Measurements from ENCODE around the gene ACTN4.
"Not testable (repeated sequence)": the region's sequence is repeated elsewhere in the genome, so short reads cannot be mapped to it uniquely, and the experiment has no call there.

ACTN4 gene

DNA sequence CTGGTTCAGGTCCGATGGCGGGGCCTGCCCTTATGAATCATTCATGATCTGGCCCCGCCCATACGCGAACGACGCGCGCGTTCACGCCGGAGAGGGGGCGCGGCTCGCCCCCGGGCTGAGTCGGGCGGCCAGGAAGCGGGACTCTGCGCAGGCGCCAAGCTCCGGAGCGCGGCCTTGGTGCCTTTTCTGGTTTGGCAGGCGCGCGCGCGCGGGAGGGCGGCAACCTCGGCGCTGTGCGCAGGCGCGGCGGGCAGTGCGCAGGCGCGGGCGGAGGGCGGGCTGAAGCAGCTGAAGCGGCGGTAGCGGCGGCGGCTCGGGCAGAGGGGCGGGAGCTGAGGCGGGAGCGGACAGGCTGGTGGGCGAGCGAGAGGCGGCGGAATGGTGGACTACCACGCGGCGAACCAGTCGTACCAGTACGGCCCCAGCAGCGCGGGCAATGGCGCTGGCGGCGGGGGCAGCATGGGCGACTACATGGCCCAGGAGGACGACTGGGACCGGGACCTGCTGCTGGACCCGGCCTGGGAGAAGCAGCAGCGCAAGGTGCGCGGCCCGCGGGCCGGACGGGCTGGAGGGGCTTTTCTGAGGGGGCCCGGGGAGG is at the start of gene ACTN4:
Gene ACTN4 (plus strand): TSS at position 282 of the 598 bp plus-strand sequence. CDS start 97 bp downstream, at position 379.
- H3K27ac ChIP-seq, result peak within 1 kb of the TSS; percentile 81 to 99
- DNase-seq (ENCODE audit: low spot score), result peak; percentile 99
- TF ChIP-seq, protein P1, sequence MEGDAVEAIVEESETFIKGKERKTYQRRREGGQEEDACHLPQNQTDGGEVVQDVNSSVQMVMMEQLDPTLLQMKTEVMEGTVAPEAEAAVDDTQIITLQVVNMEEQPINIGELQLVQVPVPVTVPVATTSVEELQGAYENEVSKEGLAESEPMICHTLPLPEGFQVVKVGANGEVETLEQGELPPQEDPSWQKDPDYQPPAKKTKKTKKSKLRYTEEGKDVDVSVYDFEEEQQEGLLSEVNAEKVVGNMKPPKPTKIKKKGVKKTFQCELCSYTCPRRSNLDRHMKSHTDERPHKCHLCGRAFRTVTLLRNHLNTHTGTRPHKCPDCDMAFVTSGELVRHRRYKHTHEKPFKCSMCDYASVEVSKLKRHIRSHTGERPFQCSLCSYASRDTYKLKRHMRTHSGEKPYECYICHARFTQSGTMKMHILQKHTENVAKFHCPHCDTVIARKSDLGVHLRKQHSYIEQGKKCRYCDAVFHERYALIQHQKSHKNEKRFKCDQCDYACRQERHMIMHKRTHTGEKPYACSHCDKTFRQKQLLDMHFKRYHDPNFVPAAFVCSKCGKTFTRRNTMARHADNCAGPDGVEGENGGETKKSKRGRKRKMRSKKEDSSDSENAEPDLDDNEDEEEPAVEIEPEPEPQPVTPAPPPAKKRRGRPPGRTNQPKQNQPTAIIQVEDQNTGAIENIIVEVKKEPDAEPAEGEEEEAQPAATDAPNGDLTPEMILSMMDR (IDR thresholded peaks at IDR 0.05), result no peak
- peak within 1 kb of the TSS; percentile 97 for H3K4me3 ChIP-seq

DNA sequence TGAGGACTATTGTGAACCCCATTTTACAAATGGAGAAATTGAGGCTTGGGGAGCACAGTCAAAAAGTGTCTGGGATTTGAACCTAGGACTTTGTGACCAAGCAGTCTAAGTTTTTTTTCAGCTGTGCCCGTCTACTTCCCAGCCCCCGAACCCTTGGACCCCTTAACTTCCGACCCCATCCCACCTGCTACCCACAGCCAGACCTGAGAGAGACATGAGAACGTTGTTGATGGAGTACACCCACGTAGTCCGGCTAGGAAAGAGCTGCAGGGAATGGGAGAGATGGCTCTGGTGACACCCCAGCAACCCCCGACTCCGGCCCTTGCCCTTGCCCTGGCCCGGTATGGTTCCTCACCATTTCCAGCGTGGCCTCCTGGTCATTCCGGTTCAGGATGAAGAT is 47.7 kb upstream of the ACTN4 start:
- no peak for DNase-seq (ENCODE audit: low spot score)
- no peak overlapping the region for H3K27ac ChIP-seq
- TF ChIP-seq, protein P1 (IDR thresholded peaks at IDR 0.05), result no peak
- H3K4me3 ChIP-seq, result no peak overlapping the region

GRCh38 chr19:38602856-38603255 is 44.6 kb upstream of the ACTN4 start:
- DNase-seq (ENCODE audit: low spot score); H3K27ac ChIP-seq; H3K4me3 ChIP-seq: not testable (repeated sequence)

- TF ChIP-seq, protein P1 (IDR thresholded peaks at IDR 0.05), result no peak
- H3K27ac ChIP-seq, result no peak overlapping the region
- DNase-seq (ENCODE audit: low spot score), result no peak
These were observed 41.3 kb upstream of the ACTN4 start for GRCh38 chr19:38606131-38606530.

GRCh38 chr19:38614289-38614688 is 33.2 kb upstream of the ACTN4 start:
- DNase-seq (ENCODE audit: low spot score), result no peak
- no peak overlapping the region for H3K27ac ChIP-seq
- no peak overlapping the region for H3K4me3 ChIP-seq
- TF ChIP-seq, protein P1 (IDR thresholded peaks at IDR 0.05), result no peak

More at GRCh38 chr19:38606131-38606530, 41.3 kb upstream of the ACTN4 start:
- H3K4me3 ChIP-seq, result no peak overlapping the region

GRCh38 chr19:38615007-38615581 is 32.4 kb upstream of the ACTN4 start:
- no peak overlapping the region for H3K27ac ChIP-seq
- TF ChIP-seq, protein P1 (IDR thresholded peaks at IDR 0.05), result no peak
- no peak overlapping the region for H3K4me3 ChIP-seq
- no peak for DNase-seq (ENCODE audit: low spot score)

DNA sequence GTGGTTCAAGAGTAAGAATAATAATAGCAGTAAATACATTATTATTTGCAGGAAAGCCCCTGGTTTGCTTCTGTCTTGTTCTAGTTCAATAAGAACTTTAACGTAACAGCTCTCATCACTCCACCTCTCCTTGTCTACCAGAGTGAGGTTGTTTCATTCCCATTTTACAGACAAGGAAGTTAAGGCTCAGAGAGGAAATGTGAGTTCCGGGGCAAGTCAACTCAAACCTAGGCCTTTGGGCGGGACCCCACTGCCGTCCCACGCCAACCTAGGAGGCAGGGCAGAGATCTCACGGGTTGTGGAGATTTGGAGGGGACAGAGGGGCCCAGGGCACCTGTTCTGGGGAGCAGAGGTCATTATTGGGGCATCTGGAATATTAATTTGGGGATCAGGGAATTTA is 31.2 kb upstream of the ACTN4 start:
- Histone ChIP-seq H3K4me3 (no peak overlapping the region), H3K27ac (no peak overlapping the region)
- TF ChIP-seq, protein P1 (IDR thresholded peaks at IDR 0.05), result no peak
- DNase-seq (ENCODE audit: low spot score), result no peak
